CD4-positive, alpha-beta T cell treated with Interleukin-1 beta for 1 hour (primary cell): ENCODE data around the gene PDE10A.
"Not testable (repeated sequence)": the region's sequence is repeated elsewhere in the genome, so short reads cannot be mapped to it uniquely, and the experiment has no call there.

ENCODE experiments used
- DNase-seq, 2 donors: peaks; one replicate each; pipeline ENCODE4 v3.0.0-alpha.2; 2020 to 2022

PDE10A gene

GRCh38 chr6:165580136-165580535 is 82.9 kb downstream of the PDE10A start:
- DNase-seq = no peak

GRCh38 chr6:165579151-165579550 is 83.9 kb downstream of the PDE10A start:
- no peak for DNase-seq

GRCh38 chr6:165577556-165577955 is 85.5 kb downstream of the PDE10A start:
- DNase-seq = no peak

- no peak for DNase-seq
Measured at GRCh38 chr6:165575158-165575549, 87.9 kb downstream of the PDE10A start.

- DNase-seq = no peak
Measured at GRCh38 chr6:165574220-165575157, 88.6 kb downstream of the PDE10A start.

GRCh38 chr6:165573671-165574070 is 89.4 kb downstream of the PDE10A start:
- DNase-seq = no peak

- no peak for DNase-seq
Measured at GRCh38 chr6:165571721-165572132, 91.3 kb downstream of the PDE10A start.

GRCh38 chr6:165571068-165571682 is 91.9 kb downstream of the PDE10A start:
- no peak for DNase-seq

GRCh38 chr6:165568326-165568725 is 94.7 kb downstream of the PDE10A start:
- no peak for DNase-seq

GRCh38 chr6:165566088-165566828 is 96.8 kb downstream of the PDE10A start:
- no peak for DNase-seq

- DNase-seq = no peak
Measured at GRCh38 chr6:165562421-165563090, 100.5 kb downstream of the PDE10A start.

- DNase-seq = no peak
Measured at GRCh38 chr6:165559632-165560031, 103.4 kb downstream of the PDE10A start.

- DNase-seq = not testable (repeated sequence)
Measured at GRCh38 chr6:165558097-165558496, 104.9 kb downstream of the PDE10A start.

- no peak for DNase-seq
Measured at GRCh38 chr6:165557674-165558073, 105.4 kb downstream of the PDE10A start.

GRCh38 chr6:165556116-165556843 is 106.8 kb downstream of the PDE10A start:
- DNase-seq = no peak

- DNase-seq = not testable (repeated sequence)
Measured at GRCh38 chr6:165554644-165555043, 108.4 kb downstream of the PDE10A start.

GRCh38 chr6:165552248-165552736 is 110.7 kb downstream of the PDE10A start:
- DNase-seq = no peak

- DNase-seq = no peak
Measured at GRCh38 chr6:165551828-165552227, 111.2 kb downstream of the PDE10A start.

- no peak for DNase-seq
Measured at GRCh38 chr6:165548450-165548849, 114.6 kb downstream of the PDE10A start.

GRCh38 chr6:165545806-165546205 is 117.2 kb downstream of the PDE10A start:
- no peak for DNase-seq

GRCh38 chr6:165543781-165544180 is 119.3 kb downstream of the PDE10A start:
- DNase-seq = no peak

- no peak for DNase-seq
Measured at GRCh38 chr6:165536911-165537310, 126.1 kb downstream of the PDE10A start.
